Gastrocnemius medialis (tissue), 4 donors: ENCODE measurements around the gene HAAO. TPM values are rescaled to one million over a fixed set of nuclear protein-coding genes. Genes with fewer than 3 reads are reported as not detected.

Experiments
- ATAC-seq, 2 donors: fragments of 150-250 bp; one replicate each; pipeline ENCODE4 v1.9.1; 2016
- DNase-seq, 2 donors: peaks; one replicate each; pipeline ENCODE4 v3.0.0-alpha.2; 2019
- H3K27ac ChIP-seq, 4 donors: fragments of 200-600 bp; sonication (generic); 1 replicate in 1 of 4; 2 replicates in 3 of 4; pipeline ENCODE4 v1.5.1; 2016 to 2018; ENCODE audit warnings: mild to moderate bottlenecking in 2 of 4, moderate library complexity in 1 of 4
- H3K27me3 ChIP-seq, 3 donors: fragments of 200-600 bp; sonication (generic) in 2 of 3; 1 replicate in 1 of 3; 2 replicates in 2 of 3; pipeline versions ENCODE4 v1.5.1 to v1.6.0; 2016 to 2019; ENCODE audit warnings: mild to moderate bottlenecking in 1 of 3, moderate library complexity in 1 of 3
- H3K36me3 ChIP-seq, 2 donors: fragments of 200-600 bp; sonication (generic) in 1 of 2; one replicate each; pipeline ENCODE4 v1.5.1; 2017 to 2018
- H3K4me1 ChIP-seq, 2 donors: fragments of 200-600 bp; sonication (generic) in 1 of 2; one replicate each; pipeline ENCODE4 v1.5.1; 2016 to 2017; ENCODE audit warnings: mild to moderate bottlenecking in 2 of 2
- H3K4me3 ChIP-seq, 4 donors: fragments of 200-600 bp; sonication (generic) in 3 of 4; 1 replicate in 1 of 4; 2 replicates in 3 of 4; pipeline ENCODE4 v1.5.1; 2016 to 2019; ENCODE audit warnings: mild to moderate bottlenecking in 2 of 4
- H3K9me3 ChIP-seq, 3 donors: fragments of 200-600 bp; sonication (generic) in 2 of 3; 1 replicate in 1 of 3; 2 replicates in 2 of 3; pipeline ENCODE4 v1.5.1; 2016 to 2019
- CTCF ChIP-seq, 5 experiments: fragments of 450-650 bp in 3 of 5; fragments of 200-600 bp in 2 of 5; sonication (generic) in 2 of 5; IDR thresholded peaks in 4 of 5; conservative IDR thresholded peaks in 1 of 5; 1 replicate in 4 of 5; 2 replicates in 1 of 5; pipeline ENCODE4 v1.5.1; 2016 to 2019; ENCODE audit warnings: antibody characterized with exemption in 5 of 5, mild to moderate bottlenecking in 3 of 5, moderate library complexity in 3 of 5
- POLR2A ChIP-seq, 2 donors: fragments of 450-650 bp; IDR thresholded peaks; one replicate each; pipeline ENCODE4 v1.6.1; 2017; ENCODE audit warnings: antibody characterized with exemption in 2 of 2, mild to moderate bottlenecking in 2 of 2, moderate library complexity in 2 of 2
- in situ Hi-C, 4 donors: fragments of 200-750 bp; cut with MboI; loops; one replicate each; pipeline versions ENCODE4 v1.15.0 to v1.8.0; 2017; ENCODE audit warnings: low sequenced_read_pairs in 4 of 4
- intact Hi-C: fragments of 100-400 bp; cut with DNase I; formaldehyde crosslinking; loops from one replicate; pipeline ENCODE4 v1.15.1; 2023; ENCODE audit warnings: low total_unique reads
- total RNA-seq, 4 donors: library from RNA; depleted of rRNA; stranded (reverse); fragments of >200 nt; gene quantifications; one replicate each; pipeline versions ENCODE4 v1.1.0 to v1.2.3, GENCODE V29; 2016

Gene HAAO
- total RNA-seq, 4 donors from 2014 or later = 0.53 to 2.5 (median 2.1) TPM

GRCh38 chr2:42787424-42787787 is 5.0 kb downstream of the HAAO start:
- H3K36me3 ChIP-seq = no peaks in the 10 kb centered on the region
- intact Hi-C loops = no loop called here
- peaks cover 0 to 6% of the 10 kb centered on the region in 2 donors for H3K4me1 ChIP-seq
- no peak overlapping the region for H3K4me3 ChIP-seq
- ATAC-seq = no peak
- H3K9me3 ChIP-seq = no peaks in the 10 kb centered on the region
- H3K27ac ChIP-seq = no peak overlapping the region
- DNase-seq = no peak
- in situ Hi-C loops = no loop called here
- peaks cover 3 to 21% (median 21%) of the 10 kb centered on the region in 3 donors for H3K27me3 ChIP-seq
- TF ChIP-seq CTCF (IDR thresholded peaks at IDR 0.05 in 4 of 5, conservative IDR thresholded peaks at IDR 0.05 in 1 of 5) (no peak), POLR2A (IDR thresholded peaks at IDR 0.05) (no peak)

- no peak for DNase-seq
- no peaks in the 10 kb centered on the region for H3K36me3 ChIP-seq
- H3K4me3 ChIP-seq = no peak overlapping the region
- peaks cover 3 to 16% (median 14%) of the 10 kb centered on the region in 3 donors for H3K27me3 ChIP-seq
- no peak overlapping the region for H3K27ac ChIP-seq
- TF ChIP-seq CTCF (IDR thresholded peaks at IDR 0.05 in 4 of 5, conservative IDR thresholded peaks at IDR 0.05 in 1 of 5) (no peak), POLR2A (IDR thresholded peaks at IDR 0.05) (no peak)
- in situ Hi-C loops (no loop called here), intact Hi-C loops (no loop called here)
- H3K9me3 ChIP-seq = no peaks in the 10 kb centered on the region
- ATAC-seq = no peak
- H3K4me1 ChIP-seq = peaks cover 0 to 6% of the 10 kb centered on the region in 2 donors
Measured at GRCh38 chr2:42786561-42787345, 5.6 kb downstream of the HAAO start.

GRCh38 chr2:42784204-42784880 is 8.0 kb downstream of the HAAO start:
- Histone ChIP-seq H3K4me3 (no peak overlapping the region), H3K27me3 (peaks cover 0 to 2% (median 0%) of the 10 kb centered on the region in 3 donors), H3K36me3 (no peaks in the 10 kb centered on the region), H3K9me3 (no peaks in the 10 kb centered on the region), H3K4me1 (no peaks in the 10 kb centered on the region), H3K27ac (no peak overlapping the region)
- in situ Hi-C loops = no loop called here
- intact Hi-C loops = no loop called here
- ATAC-seq (no peak), DNase-seq (no peak)
- TF ChIP-seq POLR2A (IDR thresholded peaks at IDR 0.05) = no peak
- no peak for TF ChIP-seq CTCF (IDR thresholded peaks at IDR 0.05 in 4 of 5, conservative IDR thresholded peaks at IDR 0.05 in 1 of 5)

GRCh38 chr2:42783511-42783910 is 8.9 kb downstream of the HAAO start:
- Histone ChIP-seq H3K27ac (no peak overlapping the region), H3K4me1 (no peaks in the 10 kb centered on the region), H3K9me3 (no peaks in the 10 kb centered on the region), H3K4me3 (no peak overlapping the region), H3K27me3 (peaks cover 0 to 2% (median 0%) of the 10 kb centered on the region in 3 donors), H3K36me3 (no peaks in the 10 kb centered on the region)
- ATAC-seq = no peak
- in situ Hi-C loops = no loop called here
- intact Hi-C loops = no loop called here
- TF ChIP-seq POLR2A (IDR thresholded peaks at IDR 0.05) (no peak), CTCF (IDR thresholded peaks at IDR 0.05 in 4 of 5, conservative IDR thresholded peaks at IDR 0.05 in 1 of 5) (no peak)
- no peak for DNase-seq
